Fibroblast of skin of right quadriceps (primary cell): ENCODE results near the gene SNX21.
"Not testable (repeated sequence)": the region's sequence is repeated elsewhere in the genome, so short reads cannot be mapped to it uniquely, and the experiment has no call there.

Source experiments
- DNase-seq: peaks from one replicate; pipeline ENCODE4 v3.0.0-alpha.2; 2013

The SNX21 gene

GRCh38 chr20:45851501-45851900 lies 17.9 kb downstream of the SNX21 start:
- no peak for DNase-seq

- no peak for DNase-seq
Observed at GRCh38 chr20:45852326-45852725, 18.7 kb downstream of the SNX21 start.

DNA sequence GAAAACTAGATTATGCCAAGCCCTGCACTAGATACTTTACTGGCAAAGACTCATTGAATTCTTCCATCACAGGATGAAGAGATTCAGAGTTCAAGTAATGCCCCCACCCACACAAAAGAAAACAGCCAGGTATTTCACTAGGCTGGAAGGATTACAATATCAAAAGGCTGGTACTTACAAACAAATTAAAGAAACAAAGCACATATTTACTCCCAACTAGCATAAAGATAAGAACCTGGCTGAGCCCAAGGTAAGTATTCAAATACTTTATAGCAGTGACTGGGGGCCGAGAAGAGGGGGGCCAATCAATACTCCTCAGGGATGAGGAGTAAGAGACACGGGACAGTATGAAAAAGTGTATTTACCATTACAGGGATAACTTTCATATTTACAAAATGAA lies 19.9 kb downstream of the SNX21 start:
- DNase-seq = no peak

GRCh38 chr20:45857114-45857881 lies 23.7 kb downstream of the SNX21 start, which contains the start of the genes ACOT8 and ZSWIM3:
TSS of gene ACOT8 (minus strand) at chr20:45857392. CDS start at chr20:45857315, 77 bp downstream.
TSS of gene ZSWIM3 (plus strand) at chr20:45857614. CDS start at chr20:45857826, 212 bp downstream.
- peak; percentile 100 for DNase-seq

DNA sequence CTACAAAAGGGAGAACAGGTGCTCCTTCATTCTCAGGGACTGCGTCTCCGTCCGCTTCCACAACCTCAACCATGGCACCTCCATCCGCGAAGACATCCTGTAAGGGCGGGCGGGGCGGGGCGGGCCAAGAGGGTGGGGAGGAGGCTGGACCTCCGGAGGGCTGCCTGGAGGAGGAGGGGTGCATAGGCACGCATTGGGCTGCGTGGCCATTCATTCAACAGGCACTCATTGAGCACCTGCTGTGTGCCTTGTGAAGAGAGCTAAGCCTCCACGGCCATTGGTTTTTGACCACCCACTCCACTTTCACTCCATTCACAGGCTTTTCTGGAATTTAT lies 24.2 kb downstream of the SNX21 start:
- no peak for DNase-seq

GRCh38 chr20:45859916-45860315 lies 26.3 kb downstream of the SNX21 start:
- no peak for DNase-seq

DNA sequence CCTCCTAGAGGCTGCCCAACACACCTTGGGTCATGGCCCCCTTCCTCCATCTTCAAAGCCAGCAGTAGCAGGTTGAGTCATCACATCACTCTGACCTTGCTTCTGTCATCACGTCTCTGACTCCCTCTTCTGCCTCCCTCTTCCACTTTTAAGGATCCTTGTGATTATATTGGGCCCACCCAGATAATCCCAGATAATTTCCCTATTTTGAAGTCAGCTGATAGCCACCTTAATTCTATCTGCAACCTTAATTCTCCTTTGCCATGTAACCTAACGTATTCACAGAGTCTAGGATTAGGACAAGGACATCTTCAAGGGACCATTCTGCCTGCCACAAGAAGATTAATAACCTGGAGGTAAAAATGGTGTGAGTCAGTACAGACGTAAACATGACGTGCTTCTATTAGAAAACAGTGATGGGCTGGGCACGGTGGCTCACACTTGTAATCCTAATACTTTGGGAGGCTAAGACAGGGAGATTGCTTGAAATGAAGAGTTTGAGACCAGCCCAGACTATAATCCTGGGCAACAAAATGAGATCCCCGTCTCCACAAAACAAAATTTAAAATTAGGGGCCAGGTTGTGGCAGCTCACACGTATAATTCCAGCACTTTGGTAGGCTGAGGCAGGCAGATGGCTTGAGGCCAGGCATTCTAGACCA lies 27.1 kb downstream of the SNX21 start:
- DNase-seq = no peak

DNA sequence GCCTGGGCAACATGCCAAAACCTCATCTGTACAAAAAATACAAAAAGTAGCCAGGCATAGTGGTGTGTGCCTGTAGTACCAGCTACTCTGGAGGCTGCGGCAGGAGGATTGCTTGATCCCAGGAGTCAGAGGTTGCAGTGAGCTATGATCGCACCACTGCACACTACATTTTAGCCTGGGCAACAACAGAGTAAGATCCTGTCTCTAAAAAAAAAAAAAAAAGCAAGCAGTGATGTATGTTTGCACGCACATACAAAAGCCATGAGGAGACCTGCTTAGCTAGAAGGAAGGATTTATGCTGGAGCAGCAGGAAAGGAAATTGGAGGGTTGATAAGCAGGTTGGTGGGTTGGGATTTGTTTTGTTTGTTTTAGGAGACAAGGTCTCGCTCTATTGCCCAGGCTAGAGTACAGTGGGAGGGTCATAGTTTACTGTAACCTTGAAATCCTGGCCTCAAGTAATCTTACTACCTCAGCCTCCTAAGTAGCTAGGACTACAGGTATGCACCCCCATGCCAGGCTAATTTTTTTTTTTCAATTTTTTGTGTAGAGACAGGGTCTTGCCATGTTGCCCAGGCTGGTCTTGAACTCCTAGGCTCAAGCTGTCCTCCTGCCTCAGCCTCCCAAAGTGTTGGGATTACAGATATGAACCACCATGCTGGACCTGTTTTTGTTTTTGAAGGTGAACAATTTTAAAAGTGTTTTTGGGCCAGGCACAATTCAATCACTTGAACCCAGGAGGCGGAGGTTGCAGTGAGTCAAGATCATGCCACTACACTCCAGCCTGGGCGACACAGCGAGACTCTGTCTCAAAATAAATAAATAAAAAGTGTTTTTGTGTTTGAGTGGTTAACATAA lies 27.8 kb downstream of the SNX21 start:
- DNase-seq = no peak

DNA sequence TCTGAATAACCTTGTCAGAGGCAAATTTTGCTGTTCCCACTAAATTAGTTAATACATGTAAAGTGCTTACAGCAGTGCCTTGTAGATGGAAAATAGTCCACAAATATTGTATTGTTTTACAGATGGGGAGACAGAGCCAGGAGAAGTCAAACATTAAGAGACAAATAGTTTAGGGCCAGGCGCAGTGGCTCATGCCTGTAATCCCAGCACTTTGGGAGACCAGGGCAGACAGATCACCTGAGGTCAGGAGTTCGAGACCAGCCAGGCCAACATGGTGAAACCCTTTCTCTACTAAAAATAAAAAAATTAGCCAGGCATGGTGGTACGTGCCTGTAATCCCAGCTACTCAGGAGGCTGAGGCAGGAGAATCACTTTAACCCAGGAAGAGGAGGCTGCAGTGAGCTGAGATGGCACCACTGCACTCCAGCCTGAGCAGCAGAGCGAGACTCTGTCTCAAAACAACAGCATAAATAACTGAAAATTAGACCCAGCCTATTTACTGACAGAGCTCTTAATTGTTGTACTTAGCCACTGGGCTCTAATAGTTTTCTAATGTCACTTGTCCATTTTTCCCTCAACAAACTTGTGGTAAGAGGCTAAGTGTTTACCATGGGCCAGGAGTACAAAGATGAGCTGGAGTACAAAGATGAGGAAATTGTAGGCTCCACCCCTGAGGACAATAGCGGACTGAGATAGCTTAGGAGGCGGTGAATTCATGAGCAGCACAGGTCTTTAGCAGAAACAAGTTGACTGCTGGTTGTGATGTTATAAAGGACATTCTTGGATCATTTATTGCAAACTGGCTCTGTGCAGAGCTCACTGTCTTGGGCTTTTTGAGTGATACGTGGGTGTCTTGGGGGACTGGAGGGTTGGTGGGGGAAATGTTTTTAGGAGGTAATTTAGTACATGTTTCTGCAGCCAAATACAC lies 30.2 kb downstream of the SNX21 start:
- DNase-seq = no peak

GRCh38 chr20:45866454-45866853 lies 32.9 kb downstream of the SNX21 start:
- DNase-seq = no peak

- DNase-seq = no peak
Observed at GRCh38 chr20:45867136-45867818, 33.7 kb downstream of the SNX21 start.

GRCh38 chr20:45867819-45868176 lies 34.2 kb downstream of the SNX21 start:
- peak; percentile 75 for DNase-seq

- DNase-seq = no peak
Observed at GRCh38 chr20:45872626-45873025, 39.0 kb downstream of the SNX21 start.

- no peak for DNase-seq
Observed at GRCh38 chr20:45873409-45874103, 40.0 kb downstream of the SNX21 start.

- not testable (repeated sequence) for DNase-seq
Observed at GRCh38 chr20:45874104-45874481, 40.5 kb downstream of the SNX21 start.

GRCh38 chr20:45874576-45874975 lies 41.0 kb downstream of the SNX21 start:
- DNase-seq = no peak

- DNase-seq = no peak
Observed at GRCh38 chr20:45878076-45878761, 44.6 kb downstream of the SNX21 start.

DNA sequence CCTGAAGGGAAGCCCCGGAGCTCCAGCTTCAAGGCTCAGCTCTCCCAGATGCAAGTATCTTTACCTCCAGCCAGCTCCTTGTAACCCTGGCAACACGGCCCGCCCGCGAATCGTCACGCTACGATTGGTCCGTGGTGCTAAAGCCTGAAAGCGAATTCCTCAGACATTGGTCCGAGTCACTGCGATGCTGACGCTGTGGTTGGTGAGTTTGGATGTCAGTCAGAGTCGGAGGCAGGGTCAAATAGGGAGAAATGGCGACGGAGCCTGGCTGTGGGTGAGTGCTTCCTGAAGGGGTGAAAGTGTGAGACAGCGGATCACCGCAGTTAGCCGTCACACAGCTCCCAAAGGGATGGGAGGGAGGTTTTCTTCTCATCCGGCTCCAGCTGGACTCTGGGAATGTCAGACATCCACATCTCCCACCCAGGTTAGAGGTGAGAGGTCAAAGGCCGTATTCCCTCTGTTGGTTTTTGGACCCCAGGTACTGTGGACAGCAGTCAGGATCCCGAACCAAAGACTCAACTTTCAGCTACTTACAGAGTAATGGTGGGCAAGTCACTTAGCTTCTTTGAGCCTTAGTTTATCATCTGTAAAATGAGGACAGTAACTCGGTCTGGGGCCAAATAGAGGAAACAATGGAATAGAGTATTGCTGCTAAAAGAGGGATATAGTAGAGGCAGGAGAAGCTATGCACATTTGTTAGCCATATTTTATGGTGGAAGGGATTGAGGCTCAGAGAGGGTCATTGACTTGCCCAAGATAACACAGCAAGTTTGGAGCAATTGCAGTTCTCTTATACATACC lies 47.6 kb downstream of the SNX21 start, which contains the start of gene ZSWIM1:
TSS of gene ZSWIM1 (plus strand) at position 240 of the 801 bp plus-strand sequence. CDS start 1,366 bp downstream, outside the sequence.
- DNase-seq = peak; percentile 99

DNA sequence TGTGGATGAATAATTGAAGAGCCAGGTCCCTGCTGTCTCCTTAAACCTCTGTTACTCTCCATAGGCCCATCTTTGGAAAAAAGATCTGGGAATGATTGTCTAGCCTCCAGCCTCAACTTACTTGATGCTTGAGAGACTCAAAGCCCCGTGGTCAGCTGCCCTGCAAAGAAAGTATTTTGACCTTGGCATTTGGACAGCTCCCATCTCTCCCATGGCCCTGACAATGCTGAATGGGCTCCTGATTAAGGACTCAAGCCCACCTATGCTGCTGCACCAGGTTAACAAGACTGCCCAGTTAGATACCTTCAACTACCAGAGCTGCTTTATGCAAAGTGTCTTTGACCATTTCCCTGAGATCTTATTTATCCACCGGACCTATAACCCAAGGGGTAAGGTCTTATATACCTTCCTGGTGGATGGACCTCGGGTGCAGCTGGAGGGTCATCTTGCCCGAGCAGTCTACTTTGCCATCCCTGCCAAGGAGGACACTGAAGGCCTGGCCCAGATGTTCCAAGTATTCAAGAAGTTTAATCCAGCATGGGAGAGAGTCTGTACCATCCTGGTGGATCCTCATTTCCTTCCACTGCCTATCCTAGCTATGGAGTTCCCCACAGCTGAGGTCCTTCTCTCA lies 49.0 kb downstream of the SNX21 start:
- no peak for DNase-seq
